ENCODE measurements around the gene TNFRSF6B. TPM values are rescaled to one million over a fixed set of nuclear protein-coding genes. Genes with fewer than 3 reads are reported as not detected.
"Not testable (repeated sequence)": the region's sequence is repeated elsewhere in the genome, so short reads cannot be mapped to it uniquely, and the experiment has no call there.

TNFRSF6B gene
- polyA plus RNA-seq, 2 of the 4 experiments (the other 2 are of a cell fraction) = 0.22 to 0.66 TPM

DNA sequence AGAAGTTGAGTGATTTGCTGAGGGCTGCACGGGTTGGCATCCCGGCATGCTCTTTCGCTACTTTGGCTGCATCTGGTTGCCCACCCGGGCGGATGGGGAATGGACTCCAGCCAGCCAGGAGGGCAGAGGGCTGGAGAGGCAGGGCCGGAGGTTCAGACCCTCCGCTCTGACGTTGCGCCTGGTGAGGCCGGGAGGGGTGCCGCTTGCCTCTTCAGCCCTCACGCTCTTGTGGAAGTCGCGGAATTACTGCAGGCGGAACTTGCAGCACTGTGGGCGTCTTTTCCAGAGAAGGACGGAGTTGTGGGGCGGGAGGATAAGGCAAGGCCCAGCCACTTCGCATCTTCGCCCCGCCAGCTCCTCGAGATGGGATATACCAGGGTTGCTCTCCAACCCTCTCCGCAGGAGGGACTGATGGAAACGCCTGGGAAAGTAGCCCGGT is 37.7 kb upstream of the TNFRSF6B start:
- TF ChIP-seq RAD21 (conservative IDR thresholded peaks at IDR 0.05 in 1 of 2, IDR thresholded peaks at IDR 0.05 in 1 of 2) (no peak), FOSB (CRISPR knock-in tag; IDR thresholded peaks at IDR 0.05) (no peak), MAFK (IDR thresholded peaks at IDR 0.05; ENCODE audit: partially characterized antibody) (no peak), JUNB (IDR thresholded peaks at IDR 0.05) (no peak)
- TF ChIP-seq, protein P1, sequence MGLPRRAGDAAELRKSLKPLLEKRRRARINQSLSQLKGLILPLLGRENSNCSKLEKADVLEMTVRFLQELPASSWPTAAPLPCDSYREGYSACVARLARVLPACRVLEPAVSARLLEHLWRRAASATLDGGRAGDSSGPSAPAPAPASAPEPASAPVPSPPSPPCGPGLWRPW (IDR thresholded peaks at IDR 0.05) = no peak
- WGBS (ENCODE audit: missing lambda C conversion rate) = 5% methylated on average over 24 of the region's 25 CpGs
- POLR2A ChIA-PET = interaction anchor here (0.8 to 1.2 kb wide), 5 partner anchors 17 to 90 kb away, joined by 3 to 9 read pairs (median 5); partner anchors contain the start of genes ARFRP1, GMEB2 and ZGPAT
- ATAC-seq (peak; percentile 51 to 53), DNase-seq (ENCODE audit: low read depth in 1 of 2, low spot score in 1 of 2) (no peak), FAIRE-seq (no peak)
- CTCF ChIA-PET = interaction anchor here (1.2 to 2.0 kb wide), 2 partner anchors 30 to 121 kb away, joined by 4 to 7 read pairs; no protein-coding TSS in a partner anchor
- Histone ChIP-seq H3K9me3 (no peaks in the 10 kb centered on the region), H3K4me2 (peak overlapping the region; percentile 90), H3K4me3 (peak overlapping the region; percentile 74), H3K4me1 (peaks cover 6% of the 10 kb centered on the region; the same call in 2 of the 3 replicates), H3K27ac (peak overlapping the region; percentile 83 to 93)

DNA sequence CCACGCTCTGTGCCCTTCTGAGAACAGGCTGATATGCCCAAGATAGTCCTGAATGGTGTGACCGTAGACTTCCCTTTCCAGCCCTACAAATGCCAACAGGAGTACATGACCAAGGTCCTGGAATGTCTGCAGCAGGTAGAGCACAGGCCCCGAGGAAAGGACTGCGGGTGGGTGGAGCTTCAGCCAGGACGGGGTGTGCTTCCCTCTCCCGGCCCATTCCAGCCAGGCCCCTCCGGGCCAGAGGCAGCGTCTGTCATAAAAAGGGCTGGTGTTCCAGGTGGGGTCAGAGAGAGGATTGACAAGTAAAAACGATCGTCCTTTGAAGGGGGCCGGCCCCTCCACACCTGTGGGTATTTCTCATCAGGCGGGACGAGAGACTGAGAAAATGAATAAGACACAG is 37.1 kb upstream of the TNFRSF6B start:
- peak overlapping the region; percentile 90 for H3K4me2 ChIP-seq
- H3K27ac ChIP-seq = peak overlapping the region; percentile 83 to 93; a peak in 4 of 6 replicates
- POLR2A ChIA-PET = no interaction called here
- peak overlapping the region; percentile 74 for H3K4me3 ChIP-seq
- ATAC-seq (no peak), DNase-seq (ENCODE audit: low read depth in 1 of 2, low spot score in 1 of 2) (no peak), FAIRE-seq (no peak)
- CTCF ChIA-PET = interaction anchor here (2.0 kb wide), 1 partner anchor 121 kb away, joined by 7 read pairs; no protein-coding TSS in a partner anchor
- no peaks in the 10 kb centered on the region for H3K9me3 ChIP-seq
- no peak for TF ChIP-seq CBX8 (IDR thresholded peaks at IDR 0.05)
- TF ChIP-seq MYC (IDR thresholded peaks at IDR 0.05; ENCODE audit: borderline replicate concordance, low read length) = no peak
- TF ChIP-seq, protein P2, sequence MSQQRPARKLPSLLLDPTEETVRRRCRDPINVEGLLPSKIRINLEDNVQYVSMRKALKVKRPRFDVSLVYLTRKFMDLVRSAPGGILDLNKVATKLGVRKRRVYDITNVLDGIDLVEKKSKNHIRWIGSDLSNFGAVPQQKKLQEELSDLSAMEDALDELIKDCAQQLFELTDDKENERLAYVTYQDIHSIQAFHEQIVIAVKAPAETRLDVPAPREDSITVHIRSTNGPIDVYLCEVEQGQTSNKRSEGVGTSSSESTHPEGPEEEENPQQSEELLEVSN (IDR thresholded peaks at IDR 0.05; ENCODE audit: borderline replicate concordance, low read depth) = no peak
- TF ChIP-seq SREBF2 (IDR thresholded peaks at IDR 0.05) = no peak
- no peak for TF ChIP-seq MAFK (IDR thresholded peaks at IDR 0.05; ENCODE audit: partially characterized antibody)
- no peak for TF ChIP-seq EP300 (IDR thresholded peaks at IDR 0.05)
- TF ChIP-seq RCOR1 (IDR thresholded peaks at IDR 0.05; ENCODE audit: low read depth, low read length) = no peak
- TF ChIP-seq ZFP36 (IDR thresholded peaks at IDR 0.05; ENCODE audit: borderline replicate concordance, partially characterized antibody) = no peak
- TF ChIP-seq, protein P3, sequence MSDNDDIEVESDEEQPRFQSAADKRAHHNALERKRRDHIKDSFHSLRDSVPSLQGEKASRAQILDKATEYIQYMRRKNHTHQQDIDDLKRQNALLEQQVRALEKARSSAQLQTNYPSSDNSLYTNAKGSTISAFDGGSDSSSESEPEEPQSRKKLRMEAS (IDR thresholded peaks at IDR 0.05) = no peak
- no peak for TF ChIP-seq NFE2L2 (conservative IDR thresholded peaks at IDR 0.05; ENCODE audit: low read length)
- no peak for TF ChIP-seq KDM5A (IDR thresholded peaks at IDR 0.05)
- TF ChIP-seq MAZ (IDR thresholded peaks at IDR 0.05; ENCODE audit: borderline replicate concordance, low read depth, low read length) = no peak
- TF ChIP-seq PHF8 (IDR thresholded peaks at IDR 0.05; ENCODE audit: borderline replicate concordance, low read depth) = no peak
- TF ChIP-seq, protein P4, sequence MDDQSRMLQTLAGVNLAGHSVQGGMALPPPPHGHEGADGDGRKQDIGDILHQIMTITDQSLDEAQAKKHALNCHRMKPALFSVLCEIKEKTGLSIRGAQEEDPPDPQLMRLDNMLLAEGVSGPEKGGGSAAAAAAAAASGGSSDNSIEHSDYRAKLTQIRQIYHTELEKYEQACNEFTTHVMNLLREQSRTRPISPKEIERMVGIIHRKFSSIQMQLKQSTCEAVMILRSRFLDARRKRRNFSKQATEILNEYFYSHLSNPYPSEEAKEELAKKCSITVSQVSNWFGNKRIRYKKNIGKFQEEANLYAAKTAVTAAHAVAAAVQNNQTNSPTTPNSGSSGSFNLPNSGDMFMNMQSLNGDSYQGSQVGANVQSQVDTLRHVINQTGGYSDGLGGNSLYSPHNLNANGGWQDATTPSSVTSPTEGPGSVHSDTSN (IDR thresholded peaks at IDR 0.05) = no peak
- no peak for TF ChIP-seq ZSCAN20 (CRISPR knock-in tag; IDR thresholded peaks at IDR 0.05)
- TF ChIP-seq CEBPB (IDR thresholded peaks at IDR 0.05) = no peak
- TF ChIP-seq FOSB (CRISPR knock-in tag; IDR thresholded peaks at IDR 0.05) = no peak
- no peak for TF ChIP-seq POLR2A (IDR thresholded peaks at IDR 0.05; ENCODE audit: low read length)
- TF ChIP-seq FOXS1 (CRISPR knock-in tag; IDR thresholded peaks at IDR 0.05) = no peak
- TF ChIP-seq, protein P1 (IDR thresholded peaks at IDR 0.05) = no peak
- H3K4me1 ChIP-seq = peaks cover 6% of the 10 kb centered on the region; the same call in 2 of the 3 replicates
- 79% methylated on average over 13 of the region's 13 CpGs for WGBS (ENCODE audit: missing lambda C conversion rate)

DNA sequence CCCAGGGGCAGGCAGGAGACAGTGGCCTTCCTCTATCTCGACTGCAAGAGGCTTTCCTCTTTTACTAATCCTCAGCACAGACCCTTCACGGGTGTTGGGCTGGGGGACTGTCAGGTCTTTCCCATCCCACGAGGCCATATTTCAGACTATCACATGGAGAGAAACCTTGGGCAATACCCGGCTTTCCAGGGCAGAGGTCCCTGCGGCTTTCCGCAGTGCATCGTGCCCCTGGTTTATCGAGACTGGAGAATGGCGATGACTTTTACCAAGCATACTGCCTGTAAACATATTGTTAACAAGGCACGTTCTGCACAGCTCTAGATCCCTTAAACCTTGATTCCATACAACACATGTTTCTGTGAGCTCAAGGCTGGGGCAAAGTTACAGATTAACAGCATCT is 36.3 kb upstream of the TNFRSF6B start:
- H3K4me2 ChIP-seq; ATAC-seq; H3K4me3 ChIP-seq; H3K9me3 ChIP-seq; H3K27ac ChIP-seq; H3K4me1 ChIP-seq; POLR2A ChIA-PET; DNase-seq (ENCODE audit: low read depth in 1 of 2, low spot score in 1 of 2); FAIRE-seq: not testable (repeated sequence)
- WGBS (ENCODE audit: missing lambda C conversion rate) = 83% methylated on average over 10 of the region's 10 CpGs
- CTCF ChIA-PET = interaction anchor here (2.2 to 2.7 kb wide), 2 partner anchors 21 to 122 kb away, joined by 8 to 9 read pairs; partner anchors contain the start of gene PTK6
